HepG2 (cell line): ENCODE measurements around the gene CAMK1D.

Experiments
- CREB1 ChIP-seq, 2 experiments: fragments of 450-650 bp in 1 of 2; IDR thresholded peaks; 2 replicates each; pipeline ENCODE4 v1.6.1; 2016 to 2017; ENCODE audit warnings: control low read depth in 1 of 2, mild to moderate bottlenecking in 1 of 2, missing compliant biosample characterization in 1 of 2, missing genetic modification characterization in 1 of 2
- CREM ChIP-seq, 2 experiments: sonication (generic) in 1 of 2; formaldehyde crosslinking in 1 of 2; IDR thresholded peaks; 2 replicates each; pipeline versions ENCODE4 v1.4.0 to v1.6.1; 2016 to 2020; ENCODE audit warnings: antibody characterized with exemption in 1 of 2, mild to moderate bottlenecking in 1 of 2, missing genetic modification reagents in 1 of 2
- CTCF ChIP-seq: sonication (generic); formaldehyde crosslinking; IDR thresholded peaks from 2 replicates; pipeline ENCODE4 v1.5.0; 2020; ENCODE audit warnings: mild to moderate bottlenecking, missing genetic modification reagents, moderate library complexity
- KDM5A ChIP-seq: fragments of 200-600 bp; sonication (generic); IDR thresholded peaks from 2 replicates; pipeline ENCODE4 v1.7.0; 2018; ENCODE audit warnings: antibody characterized with exemption, mild to moderate bottlenecking, low read length, borderline replicate concordance
- KLF16 ChIP-seq, 2 experiments: sonication (generic) in 1 of 2; formaldehyde crosslinking in 1 of 2; IDR thresholded peaks; 2 replicates each; pipeline versions ENCODE4 v1.6.1 to v1.8.0; 2016 to 2023; ENCODE audit warnings: missing genetic modification reagents in 2 of 2, missing compliant biosample characterization in 1 of 2
- PHB2 ChIP-seq: fragments of 450-650 bp; IDR thresholded peaks from 2 replicates; pipeline ENCODE4 v1.6.1; 2018; ENCODE audit not compliant: partially characterized antibody
- PHF20 ChIP-seq: sonication (generic); formaldehyde crosslinking; IDR thresholded peaks from 2 replicates; pipeline ENCODE4 v1.5.0; 2020; ENCODE audit warnings: mild to moderate bottlenecking, missing genetic modification reagents
- TF ChIP-seq, protein P1 (sequence below), 2 experiments: sonication (generic) in 1 of 2; formaldehyde crosslinking in 1 of 2; IDR thresholded peaks; 2 replicates each; pipeline versions ENCODE4 v1.5.1 to v1.6.1; 2011 to 2020; ENCODE audit warnings: borderline replicate concordance in 1 of 2, low read depth in 1 of 2, low read length in 1 of 2, mild to moderate bottlenecking in 1 of 2, missing genetic modification reagents in 1 of 2, moderate library complexity in 1 of 2
- TF ChIP-seq, protein P2 (sequence below): sonication (generic); formaldehyde crosslinking; IDR thresholded peaks from 2 replicates; pipeline ENCODE4 v1.4.0; 2020; ENCODE audit warnings: missing genetic modification reagents

- no peak for TF ChIP-seq CTCF
- no peak for TF ChIP-seq PHF20 (CRISPR knock-in tag)
- no peak for TF ChIP-seq PHB2
- TF ChIP-seq KDM5A = no peak
- TF ChIP-seq, protein P1, sequence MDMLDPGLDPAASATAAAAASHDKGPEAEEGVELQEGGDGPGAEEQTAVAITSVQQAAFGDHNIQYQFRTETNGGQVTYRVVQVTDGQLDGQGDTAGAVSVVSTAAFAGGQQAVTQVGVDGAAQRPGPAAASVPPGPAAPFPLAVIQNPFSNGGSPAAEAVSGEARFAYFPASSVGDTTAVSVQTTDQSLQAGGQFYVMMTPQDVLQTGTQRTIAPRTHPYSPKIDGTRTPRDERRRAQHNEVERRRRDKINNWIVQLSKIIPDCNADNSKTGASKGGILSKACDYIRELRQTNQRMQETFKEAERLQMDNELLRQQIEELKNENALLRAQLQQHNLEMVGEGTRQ (IDR thresholded peaks at IDR 0.05; ENCODE audit: low read depth, low read length) = no peak
- TF ChIP-seq, protein P1 (CRISPR knock-in tag; IDR thresholded peaks at IDR 0.05; ENCODE audit: borderline replicate concordance) = no peak
- no peak for TF ChIP-seq CREM (IDR thresholded peaks at IDR 0.05)
- TF ChIP-seq CREM (CRISPR knock-in tag; IDR thresholded peaks at IDR 0.05) = no peak
- TF ChIP-seq, protein P2, sequence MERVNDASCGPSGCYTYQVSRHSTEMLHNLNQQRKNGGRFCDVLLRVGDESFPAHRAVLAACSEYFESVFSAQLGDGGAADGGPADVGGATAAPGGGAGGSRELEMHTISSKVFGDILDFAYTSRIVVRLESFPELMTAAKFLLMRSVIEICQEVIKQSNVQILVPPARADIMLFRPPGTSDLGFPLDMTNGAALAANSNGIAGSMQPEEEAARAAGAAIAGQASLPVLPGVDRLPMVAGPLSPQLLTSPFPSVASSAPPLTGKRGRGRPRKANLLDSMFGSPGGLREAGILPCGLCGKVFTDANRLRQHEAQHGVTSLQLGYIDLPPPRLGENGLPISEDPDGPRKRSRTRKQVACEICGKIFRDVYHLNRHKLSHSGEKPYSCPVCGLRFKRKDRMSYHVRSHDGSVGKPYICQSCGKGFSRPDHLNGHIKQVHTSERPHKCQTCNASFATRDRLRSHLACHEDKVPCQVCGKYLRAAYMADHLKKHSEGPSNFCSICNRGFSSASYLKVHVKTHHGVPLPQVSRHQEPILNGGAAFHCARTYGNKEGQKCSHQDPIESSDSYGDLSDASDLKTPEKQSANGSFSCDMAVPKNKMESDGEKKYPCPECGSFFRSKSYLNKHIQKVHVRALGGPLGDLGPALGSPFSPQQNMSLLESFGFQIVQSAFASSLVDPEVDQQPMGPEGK (CRISPR knock-in tag) = no peak
- no peak for TF ChIP-seq CREB1 (IDR thresholded peaks at IDR 0.05)
- TF ChIP-seq CREB1 (CRISPR knock-in tag; IDR thresholded peaks at IDR 0.05) = no peak
- TF ChIP-seq KLF16 (CRISPR knock-in tag; IDR thresholded peaks at IDR 0.05) = no peak
Observed at GRCh38 chr10:12639996-12640944, 290.9 kb downstream of the CAMK1D start.
